ENCODE measurements around the gene ATG10. TPM values are rescaled to one million over a fixed set of nuclear protein-coding genes. Genes with fewer than 3 reads are reported as not detected.

ATG10 gene
- total and polyA plus RNA-seq, 2 of the 13 experiments (the other 11 are each of a cell fraction or from before 2014, with no cell fraction given), result 2.0 to 5.7 TPM

DNA sequence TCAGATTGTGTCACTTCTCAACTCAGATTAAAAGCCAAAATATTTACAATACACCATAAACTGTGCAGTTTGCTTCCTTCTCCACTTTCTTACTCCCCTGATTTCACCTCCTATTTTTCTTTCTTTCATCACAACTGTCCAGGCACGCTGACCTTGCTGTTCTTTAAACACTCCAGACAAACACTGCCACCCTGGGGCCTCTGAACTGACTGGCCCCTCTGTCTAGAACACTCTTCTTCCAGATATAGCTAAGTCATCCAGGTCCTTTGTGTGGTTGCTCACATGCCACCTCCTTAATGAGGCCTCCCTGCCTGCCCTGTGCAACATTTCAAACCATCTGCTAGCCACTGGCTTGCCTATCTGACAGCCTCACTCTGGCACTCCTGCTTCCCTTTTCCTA is 46.6 kb downstream of the ATG10 start (continued):
- TF ChIP-seq NFKBIZ (CRISPR knock-in tag; IDR thresholded peaks at IDR 0.05), result 0 out of 2 replicates have a peak, but pooled peaks have one; percentile 37
- TF ChIP-seq ZNF530 (CRISPR knock-in tag; IDR thresholded peaks at IDR 0.05; ENCODE audit: low read depth), result no peak
- no peak for TF ChIP-seq SMAD3 (CRISPR knock-in tag; IDR thresholded peaks at IDR 0.05)
- no peak for TF ChIP-seq ZNF460 (CRISPR knock-in tag; IDR thresholded peaks at IDR 0.05; ENCODE audit: borderline replicate concordance)
- TF ChIP-seq CHD4 (IDR thresholded peaks at IDR 0.05; ENCODE audit: borderline replicate concordance, low read length), result no peak
- no peak for TF ChIP-seq ZNF878 (CRISPR knock-in tag; IDR thresholded peaks at IDR 0.05)
- no peak for TF ChIP-seq ZNF781 (CRISPR knock-in tag; IDR thresholded peaks at IDR 0.05; ENCODE audit: borderline replicate concordance, not compliant biosample characterization)
- TF ChIP-seq THRA (CRISPR knock-in tag; IDR thresholded peaks at IDR 0.05; ENCODE audit: borderline replicate concordance), result peak; percentile 45; the same call in 1 of the 2 replicates
- TF ChIP-seq FOXK2 (IDR thresholded peaks at IDR 0.05), result no peak

GRCh38 chr5:82019342-82020138 is 47.7 kb downstream of the ATG10 start:
- peak; percentile 44 for FAIRE-seq
- peak; percentile 83 for ATAC-seq
- TF ChIP-seq SOX6 (IDR thresholded peaks at IDR 0.05) (no peak), SOX6 (CRISPR knock-in tag; IDR thresholded peaks at IDR 0.05) (0 out of 2 replicates have a peak, but pooled peaks have one; percentile 30), ZNF619 (CRISPR knock-in tag; IDR thresholded peaks at IDR 0.05) (no peak), ZNF234 (CRISPR knock-in tag; conservative IDR thresholded peaks at IDR 0.05) (no peak), ZSCAN22 (CRISPR knock-in tag; IDR thresholded peaks at IDR 0.05) (no peak), LCORL (IDR thresholded peaks at IDR 0.05) (no peak), LCORL (CRISPR knock-in tag; IDR thresholded peaks at IDR 0.05) (peak; percentile 22; the same call in 1 of the 2 replicates)
- TF ChIP-seq, protein P1, sequence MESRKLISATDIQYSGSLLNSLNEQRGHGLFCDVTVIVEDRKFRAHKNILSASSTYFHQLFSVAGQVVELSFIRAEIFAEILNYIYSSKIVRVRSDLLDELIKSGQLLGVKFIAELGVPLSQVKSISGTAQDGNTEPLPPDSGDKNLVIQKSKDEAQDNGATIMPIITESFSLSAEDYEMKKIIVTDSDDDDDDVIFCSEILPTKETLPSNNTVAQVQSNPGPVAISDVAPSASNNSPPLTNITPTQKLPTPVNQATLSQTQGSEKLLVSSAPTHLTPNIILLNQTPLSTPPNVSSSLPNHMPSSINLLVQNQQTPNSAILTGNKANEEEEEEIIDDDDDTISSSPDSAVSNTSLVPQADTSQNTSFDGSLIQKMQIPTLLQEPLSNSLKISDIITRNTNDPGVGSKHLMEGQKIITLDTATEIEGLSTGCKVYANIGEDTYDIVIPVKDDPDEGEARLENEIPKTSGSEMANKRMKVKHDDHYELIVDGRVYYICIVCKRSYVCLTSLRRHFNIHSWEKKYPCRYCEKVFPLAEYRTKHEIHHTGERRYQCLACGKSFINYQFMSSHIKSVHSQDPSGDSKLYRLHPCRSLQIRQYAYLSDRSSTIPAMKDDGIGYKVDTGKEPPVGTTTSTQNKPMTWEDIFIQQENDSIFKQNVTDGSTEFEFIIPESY (CRISPR knock-in tag; IDR thresholded peaks at IDR 0.05), result peak; percentile 70; the same call in 1 of the 2 replicates
- TF ChIP-seq, protein P2, sequence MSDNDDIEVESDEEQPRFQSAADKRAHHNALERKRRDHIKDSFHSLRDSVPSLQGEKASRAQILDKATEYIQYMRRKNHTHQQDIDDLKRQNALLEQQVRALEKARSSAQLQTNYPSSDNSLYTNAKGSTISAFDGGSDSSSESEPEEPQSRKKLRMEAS (IDR thresholded peaks at IDR 0.05), result peak; percentile 78
- TF ChIP-seq, protein P3, sequence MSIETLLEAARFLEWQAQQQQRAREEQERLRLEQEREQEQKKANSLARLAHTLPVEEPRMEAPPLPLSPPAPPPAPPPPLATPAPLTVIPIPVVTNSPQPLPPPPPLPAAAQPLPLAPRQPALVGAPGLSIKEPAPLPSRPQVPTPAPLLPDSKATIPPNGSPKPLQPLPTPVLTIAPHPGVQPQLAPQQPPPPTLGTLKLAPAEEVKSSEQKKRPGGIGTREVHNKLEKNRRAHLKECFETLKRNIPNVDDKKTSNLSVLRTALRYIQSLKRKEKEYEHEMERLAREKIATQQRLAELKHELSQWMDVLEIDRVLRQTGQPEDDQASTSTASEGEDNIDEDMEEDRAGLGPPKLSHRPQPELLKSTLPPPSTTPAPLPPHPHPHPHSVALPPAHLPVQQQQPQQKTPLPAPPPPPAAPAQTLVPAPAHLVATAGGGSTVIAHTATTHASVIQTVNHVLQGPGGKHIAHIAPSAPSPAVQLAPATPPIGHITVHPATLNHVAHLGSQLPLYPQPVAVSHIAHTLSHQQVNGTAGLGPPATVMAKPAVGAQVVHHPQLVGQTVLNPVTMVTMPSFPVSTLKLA (IDR thresholded peaks at IDR 0.05), result peak; percentile 67

More at GRCh38 chr5:82019342-82020138, 47.7 kb downstream of the ATG10 start:
- 25% methylated on average over 2 of the region's 5 CpGs for WGBS (ENCODE audit: low lambda C conversion rate)
- BruUV-seq (replicated peaks), result no TSS peak
- H4K20me1 ChIP-seq (ENCODE audit: insufficient read depth, low read length), result no peaks in the 10 kb centered on the region
- POLR2A ChIA-PET, result interaction anchor here (1.0 kb wide), 1 partner anchor 48 kb away, joined by 3 read pairs; the partner anchor contains the start of gene ATG10
- no peak overlapping the region for H3K9ac ChIP-seq (ENCODE audit: insufficient read depth, low read depth, low read length)
- no peaks in the 10 kb centered on the region for H3K79me2 ChIP-seq (ENCODE audit: insufficient read depth, low read length)
- H3K9me3 ChIP-seq (ENCODE audit: low read length), result no peaks in the 10 kb centered on the region; the same call in 1 of the 2 replicates
- no peaks in the 10 kb centered on the region for H3K36me3 ChIP-seq (replicated peaks in 1 of 2; ENCODE audit: control insufficient read depth in 1 of 2, insufficient read depth in 2 of 2, low read length in 2 of 2)
- CTCF ChIA-PET (ENCODE audit: low intra/inter-chr PET ratio, low total read pairs), result no interaction called here
- no peak overlapping the region for H3K4me3 ChIP-seq (replicated peaks in 1 of 3; ENCODE audit: insufficient read depth in 1 of 3, low read depth in 2 of 3, low read length in 3 of 3)
- intact Hi-C loops (cut with micrococcal nuclease; ENCODE audit: unreplicated experiment), result loop anchor here (2.0 to 10.0 kb wide), 2 partner anchors 49 to 145 kb away; no protein-coding TSS in a partner anchor
- in situ Hi-C loops (cut with HindIII; ENCODE audit: extremely low pct_ligation_motif_present, low pct_unique_long_range_greater_than_20kb), result no loop called here
- H3K4me1 ChIP-seq (ENCODE audit: insufficient read depth, low read length), result peaks cover 27% of the 10 kb centered on the region
- peak; percentile 50 for DNase-seq (ENCODE audit: low spot score)
- peak overlapping the region; percentile 38 for H3K27ac ChIP-seq (ENCODE audit: extremely low read length, insufficient read depth, low read length)
- H3K4me2 ChIP-seq (ENCODE audit: low read depth, low read length), result peak overlapping the region; percentile 63
- no peaks in the 10 kb centered on the region for H3K27me3 ChIP-seq (ENCODE audit: control insufficient read depth in 1 of 2, insufficient read depth in 2 of 2, low read length in 2 of 2)
- peak overlapping the region; percentile 34 for H2AFZ ChIP-seq (ENCODE audit: low read length)
